K562 (cell line): ENCODE measurements around the gene ZC3HAV1L. TPM values are rescaled to one million over a fixed set of nuclear protein-coding genes. Genes with fewer than 3 reads are reported as not detected.

Source experiments
- ARID2 ChIP-seq: fragments of 450-650 bp; IDR thresholded peaks from 2 replicates; pipeline ENCODE4 v1.6.1; 2017; ENCODE audit warnings: antibody characterized with exemption, mild to moderate bottlenecking
- FOXM1 ChIP-seq, 2 experiments: fragments of 450-650 bp in 1 of 2; sonication (generic) in 1 of 2; formaldehyde crosslinking in 1 of 2; IDR thresholded peaks; 2 replicates each; pipeline versions ENCODE4 v1.6.1 to v1.9.0; 2017 to 2022; ENCODE audit warnings: low read depth in 2 of 2, mild to moderate bottlenecking in 2 of 2, missing genetic modification reagents in 1 of 2, moderate library complexity in 1 of 2
- JUN ChIP-seq, 2 experiments: sonication (generic) in 1 of 2; formaldehyde crosslinking in 1 of 2; IDR thresholded peaks; 2 replicates each; pipeline versions ENCODE4 v1.6.1 to v1.8.0; 2012 to 2022; ENCODE audit warnings: borderline replicate concordance in 2 of 2, mild to moderate bottlenecking in 2 of 2, improper control_type of control experiment in 1 of 2, low read depth in 1 of 2, low read length in 1 of 2, missing genetic modification reagents in 1 of 2
- KAT8 ChIP-seq: fragments of 450-650 bp; IDR thresholded peaks from 2 replicates; pipeline ENCODE4 v1.6.1; 2016; ENCODE audit warnings: low read depth, mild to moderate bottlenecking
- PML ChIP-seq: IDR thresholded peaks from 2 replicates; pipeline ENCODE4 v1.6.1; 2012; ENCODE audit warnings: low read length, inconsistent platforms
- POLR2B ChIP-seq: fragments of 450-650 bp; IDR thresholded peaks from 2 replicates; pipeline ENCODE4 v1.6.1; 2018; ENCODE audit warnings: low read depth; ENCODE audit not compliant: partially characterized antibody
- RAD51 ChIP-seq: fragments of 450-650 bp; IDR thresholded peaks from 2 replicates; pipeline ENCODE4 v1.7.1; 2016; ENCODE audit warnings: low read depth, mild to moderate bottlenecking, borderline replicate concordance
- SMARCA5 ChIP-seq: fragments of 450-650 bp; IDR thresholded peaks from 2 replicates; pipeline ENCODE4 v1.6.1; 2016
- TEAD1 ChIP-seq, 2 experiments: fragments of 450-650 bp in 1 of 2; sonication (generic) in 1 of 2; formaldehyde crosslinking; IDR thresholded peaks; 2 replicates each; pipeline versions ENCODE4 v1.4.0 to v1.8.0; 2020 to 2022; ENCODE audit warnings: mild to moderate bottlenecking in 2 of 2, missing genetic modification reagents in 1 of 2
- ZNF551 ChIP-seq: fragments of 250-450 bp; sonication (Bioruptor Pico); IDR thresholded peaks from 2 replicates; pipeline ENCODE4 v1.5.0; 2021; ENCODE audit warnings: mild to moderate bottlenecking, moderate library complexity
- polyA plus RNA-seq, 8 experiments: library from polyadenylated mRNA; depleted of rRNA in 4 of 8; stranded (reverse) in 5 of 8; unstranded in 3 of 8; fragments of >200 nt; fragmentation: Nextera tagmentation in 2 of 8; fragmentation: Illumina TruSeq in 1 of 8; extraction: Ambion mirVana in 2 of 8; extraction: Trizol in 1 of 8; gene quantifications; 2 replicates each; pipeline versions ENCODE4 v1.2.1 to v1.2.3, GENCODE V29; 2011 to 2014; ENCODE audit warnings: inconsistent platforms in 1 of 8, missing spikeins in 1 of 8
- total RNA-seq, 7 experiments: library from RNA; depleted of rRNA in 6 of 7; stranded (reverse); fragments of >200 nt in 6 of 7; fragmentation: Illumina TruSeq in 2 of 7; extraction: Trizol in 2 of 7; gene quantifications; 2 replicates each; pipeline versions ENCODE4 v1.2.1 to v1.2.3, GENCODE V29; 2011 to 2021; ENCODE audit warnings: low replicate concordance in 1 of 7
- TF ChIP-seq, protein P1 (sequence below): sonication (generic); formaldehyde crosslinking; IDR thresholded peaks from 2 replicates; pipeline ENCODE4 v1.5.0; 2020; ENCODE audit warnings: missing genetic modification reagents
- TF ChIP-seq, protein P2 (sequence below), 2 experiments: fragments of 450-650 bp; formaldehyde crosslinking in 1 of 2; IDR thresholded peaks; 2 replicates each; pipeline versions ENCODE4 v1.4.0 to v1.6.1; 2014 to 2020; ENCODE audit warnings: mild to moderate bottlenecking in 2 of 2, borderline replicate concordance in 1 of 2, low read depth in 1 of 2
- TF ChIP-seq, protein P3 (sequence below), 2 experiments: fragments of 200-800 bp in 1 of 2; sonication (Bioruptor generic) in 1 of 2; sonication (generic) in 1 of 2; formaldehyde crosslinking in 1 of 2; IDR thresholded peaks in 1 of 2; conservative IDR thresholded peaks in 1 of 2; 2 replicates each; pipeline versions ENCODE4 v1.5.0 to v1.6.1; 2016 to 2020; ENCODE audit warnings: missing compliant biosample characterization in 1 of 2, missing genetic modification characterization in 1 of 2, missing genetic modification reagents in 1 of 2

The ZC3HAV1L gene
- total and polyA plus RNA-seq, 9 of the 15 experiments (the other 6 are each of a cell fraction or from before 2014, with no cell fraction given), result not detected

DNA sequence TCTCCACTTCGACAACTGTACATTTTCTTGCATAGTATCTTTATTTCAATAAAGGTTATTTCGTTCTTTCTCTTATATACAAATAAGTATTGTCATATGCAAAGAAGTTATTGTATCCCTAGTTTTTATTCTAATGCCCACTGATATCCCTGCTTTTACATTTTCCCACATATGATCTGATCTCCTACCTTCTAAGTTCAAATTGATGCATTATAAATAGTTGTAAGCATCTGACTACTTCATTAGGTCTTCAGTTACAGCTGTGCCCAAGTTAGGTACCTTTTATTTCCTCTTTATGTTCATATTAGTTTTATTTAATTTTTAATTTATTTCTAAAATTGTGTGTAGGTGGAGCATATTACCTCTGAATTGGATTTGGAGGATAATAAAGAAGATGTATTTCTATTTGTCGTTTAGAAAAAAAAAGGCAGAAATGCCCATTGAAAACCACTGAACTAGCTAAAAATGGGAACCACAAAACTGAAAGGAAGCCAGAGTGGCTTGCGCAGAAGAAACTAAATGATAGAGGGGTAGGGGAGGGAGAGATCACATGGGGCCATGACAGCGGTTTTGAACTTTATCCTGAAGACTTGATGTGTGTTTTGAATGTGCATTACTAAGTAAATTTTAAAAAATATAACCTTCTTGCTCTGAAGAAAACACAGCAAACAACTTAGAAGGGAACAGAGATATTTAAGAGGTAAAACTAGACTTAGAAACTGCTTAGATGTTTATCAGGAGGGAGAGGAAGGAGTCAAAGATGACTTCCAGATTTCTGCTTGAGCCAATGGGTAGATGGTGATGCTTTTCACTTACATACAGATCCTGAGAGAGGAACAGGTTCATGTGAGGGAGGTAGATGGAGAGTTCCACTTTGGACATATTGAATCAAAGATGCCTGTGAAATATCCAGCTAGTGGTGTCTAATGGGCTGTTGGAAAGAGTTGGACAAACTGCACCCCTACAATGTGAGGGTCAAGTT, 9.3 kb upstream of the ZC3HAV1L start (continued):
- TF ChIP-seq RAD51, result peak; percentile 64; the same call in 1 of the 2 replicates
- 0 out of 2 replicates have a peak, but pooled peaks have one; percentile 10 for TF ChIP-seq ZNF551 (CRISPR knock-in tag)
- peak; percentile 73 for TF ChIP-seq SMARCA5
- 0 out of 2 replicates have a peak, but pooled peaks have one; percentile 23 for TF ChIP-seq KAT8
- TF ChIP-seq FOXM1 (IDR thresholded peaks at IDR 0.05; ENCODE audit: low read depth), result peak; percentile 39; the same call in 1 of the 2 replicates
- no peak for TF ChIP-seq FOXM1 (CRISPR knock-in tag; IDR thresholded peaks at IDR 0.05; ENCODE audit: low read depth)
- 0 out of 2 replicates have a peak, but pooled peaks have one; percentile 35 for TF ChIP-seq JUN (IDR thresholded peaks at IDR 0.05; ENCODE audit: borderline replicate concordance, low read depth, low read length)
- TF ChIP-seq JUN (CRISPR knock-in tag; IDR thresholded peaks at IDR 0.05; ENCODE audit: borderline replicate concordance), result no peak
- no peak for TF ChIP-seq ARID2
- TF ChIP-seq, protein P1, sequence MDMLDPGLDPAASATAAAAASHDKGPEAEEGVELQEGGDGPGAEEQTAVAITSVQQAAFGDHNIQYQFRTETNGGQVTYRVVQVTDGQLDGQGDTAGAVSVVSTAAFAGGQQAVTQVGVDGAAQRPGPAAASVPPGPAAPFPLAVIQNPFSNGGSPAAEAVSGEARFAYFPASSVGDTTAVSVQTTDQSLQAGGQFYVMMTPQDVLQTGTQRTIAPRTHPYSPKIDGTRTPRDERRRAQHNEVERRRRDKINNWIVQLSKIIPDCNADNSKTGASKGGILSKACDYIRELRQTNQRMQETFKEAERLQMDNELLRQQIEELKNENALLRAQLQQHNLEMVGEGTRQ (CRISPR knock-in tag), result no peak; the same call in 1 of the 2 replicates
- TF ChIP-seq, protein P2, sequence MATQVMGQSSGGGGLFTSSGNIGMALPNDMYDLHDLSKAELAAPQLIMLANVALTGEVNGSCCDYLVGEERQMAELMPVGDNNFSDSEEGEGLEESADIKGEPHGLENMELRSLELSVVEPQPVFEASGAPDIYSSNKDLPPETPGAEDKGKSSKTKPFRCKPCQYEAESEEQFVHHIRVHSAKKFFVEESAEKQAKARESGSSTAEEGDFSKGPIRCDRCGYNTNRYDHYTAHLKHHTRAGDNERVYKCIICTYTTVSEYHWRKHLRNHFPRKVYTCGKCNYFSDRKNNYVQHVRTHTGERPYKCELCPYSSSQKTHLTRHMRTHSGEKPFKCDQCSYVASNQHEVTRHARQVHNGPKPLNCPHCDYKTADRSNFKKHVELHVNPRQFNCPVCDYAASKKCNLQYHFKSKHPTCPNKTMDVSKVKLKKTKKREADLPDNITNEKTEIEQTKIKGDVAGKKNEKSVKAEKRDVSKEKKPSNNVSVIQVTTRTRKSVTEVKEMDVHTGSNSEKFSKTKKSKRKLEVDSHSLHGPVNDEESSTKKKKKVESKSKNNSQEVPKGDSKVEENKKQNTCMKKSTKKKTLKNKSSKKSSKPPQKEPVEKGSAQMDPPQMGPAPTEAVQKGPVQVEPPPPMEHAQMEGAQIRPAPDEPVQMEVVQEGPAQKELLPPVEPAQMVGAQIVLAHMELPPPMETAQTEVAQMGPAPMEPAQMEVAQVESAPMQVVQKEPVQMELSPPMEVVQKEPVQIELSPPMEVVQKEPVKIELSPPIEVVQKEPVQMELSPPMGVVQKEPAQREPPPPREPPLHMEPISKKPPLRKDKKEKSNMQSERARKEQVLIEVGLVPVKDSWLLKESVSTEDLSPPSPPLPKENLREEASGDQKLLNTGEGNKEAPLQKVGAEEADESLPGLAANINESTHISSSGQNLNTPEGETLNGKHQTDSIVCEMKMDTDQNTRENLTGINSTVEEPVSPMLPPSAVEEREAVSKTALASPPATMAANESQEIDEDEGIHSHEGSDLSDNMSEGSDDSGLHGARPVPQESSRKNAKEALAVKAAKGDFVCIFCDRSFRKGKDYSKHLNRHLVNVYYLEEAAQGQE (IDR thresholded peaks at IDR 0.05; ENCODE audit: borderline replicate concordance), result no peak
- TF ChIP-seq, protein P2 (CRISPR knock-in tag; IDR thresholded peaks at IDR 0.05; ENCODE audit: low read depth), result peak; percentile 3; the same call in 1 of the 2 replicates
- 0 out of 2 replicates have a peak, but pooled peaks have one; percentile 7 for TF ChIP-seq PML
- peak in 1 of 2 experiments; percentile 13; a peak in 1 of 4 replicates for TF ChIP-seq TEAD1 (CRISPR knock-in tag; IDR thresholded peaks at IDR 0.05)
- TF ChIP-seq POLR2B, result peak; percentile 25
- TF ChIP-seq, protein P3, sequence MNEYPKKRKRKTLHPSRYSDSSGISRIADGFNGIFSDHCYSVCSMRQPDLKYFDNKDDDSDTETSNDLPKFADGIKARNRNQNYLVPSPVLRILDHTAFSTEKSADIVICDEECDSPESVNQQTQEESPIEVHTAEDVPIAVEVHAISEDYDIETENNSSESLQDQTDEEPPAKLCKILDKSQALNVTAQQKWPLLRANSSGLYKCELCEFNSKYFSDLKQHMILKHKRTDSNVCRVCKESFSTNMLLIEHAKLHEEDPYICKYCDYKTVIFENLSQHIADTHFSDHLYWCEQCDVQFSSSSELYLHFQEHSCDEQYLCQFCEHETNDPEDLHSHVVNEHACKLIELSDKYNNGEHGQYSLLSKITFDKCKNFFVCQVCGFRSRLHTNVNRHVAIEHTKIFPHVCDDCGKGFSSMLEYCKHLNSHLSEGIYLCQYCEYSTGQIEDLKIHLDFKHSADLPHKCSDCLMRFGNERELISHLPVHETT (CRISPR knock-in tag; conservative IDR thresholded peaks at IDR 0.05 in 1 of 2, IDR thresholded peaks at IDR 0.05 in 1 of 2), result peak in 1 of 2 experiments; percentile 50; a peak in 1 of 4 replicates
